ENCODE data around the gene SLCO3A1.

DNA sequence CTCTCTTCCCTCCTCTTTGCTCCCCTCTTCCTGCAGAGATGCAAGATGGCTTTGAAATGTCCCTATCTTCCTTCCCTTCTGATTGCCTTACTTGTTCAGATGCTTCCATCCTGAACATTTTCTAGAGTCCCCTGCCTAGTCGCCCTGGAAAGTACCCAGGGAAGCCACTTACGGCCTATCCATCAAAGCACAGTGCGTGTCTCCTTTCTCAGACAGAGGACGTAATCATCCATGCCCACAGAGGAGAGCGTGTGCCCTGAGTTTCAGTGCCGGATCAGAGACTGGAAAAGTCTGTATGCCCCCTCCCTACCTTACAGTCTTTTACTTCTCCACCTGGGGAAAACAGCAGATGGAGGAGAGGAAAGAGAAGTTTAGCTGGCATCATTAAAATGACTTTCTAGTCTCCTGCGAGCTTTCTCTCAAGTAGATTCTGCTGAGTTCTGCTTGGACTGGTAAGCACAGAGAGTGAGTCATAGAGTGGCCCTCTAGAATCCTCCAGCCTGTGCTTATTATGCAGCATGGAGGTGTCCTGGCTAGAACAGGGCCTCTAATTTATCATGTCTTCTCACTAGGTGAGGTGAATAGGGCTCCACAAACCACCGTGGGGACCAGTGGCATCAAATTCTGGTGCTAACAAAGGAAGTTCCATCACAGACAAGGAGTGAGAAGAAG is 114.6 kb downstream of the SLCO3A1 start:
- TF ChIP-seq POLR2A (IDR thresholded peaks at IDR 0.05; ENCODE audit: control extremely low read depth in 1 of 2, low read depth in 2 of 2, low read length in 2 of 2) (no peak), RAD21 (IDR thresholded peaks at IDR 0.05 in 1 of 2, conservative IDR thresholded peaks at IDR 0.05 in 1 of 2; ENCODE audit: low read depth in 2 of 2, low read length in 2 of 2) (no peak), CBX8 (IDR thresholded peaks at IDR 0.05; ENCODE audit: borderline replicate concordance, low read depth, low read length) (no peak), EZH2 (IDR thresholded peaks at IDR 0.05; ENCODE audit: low read depth, low read length, severe bottlenecking) (no peak), YY1 (IDR thresholded peaks at IDR 0.05; ENCODE audit: low read depth, low read length) (no peak), E2F6 (IDR thresholded peaks at IDR 0.05) (no peak), SP1 (IDR thresholded peaks at IDR 0.05; ENCODE audit: low read depth, low read length) (no peak), POLR2AphosphoS5 (IDR thresholded peaks at IDR 0.05; ENCODE audit: low read depth, low read length) (no peak), BRCA1 (IDR thresholded peaks at IDR 0.05; ENCODE audit: low read depth, low read length) (no peak)
- TF ChIP-seq, protein P1, sequence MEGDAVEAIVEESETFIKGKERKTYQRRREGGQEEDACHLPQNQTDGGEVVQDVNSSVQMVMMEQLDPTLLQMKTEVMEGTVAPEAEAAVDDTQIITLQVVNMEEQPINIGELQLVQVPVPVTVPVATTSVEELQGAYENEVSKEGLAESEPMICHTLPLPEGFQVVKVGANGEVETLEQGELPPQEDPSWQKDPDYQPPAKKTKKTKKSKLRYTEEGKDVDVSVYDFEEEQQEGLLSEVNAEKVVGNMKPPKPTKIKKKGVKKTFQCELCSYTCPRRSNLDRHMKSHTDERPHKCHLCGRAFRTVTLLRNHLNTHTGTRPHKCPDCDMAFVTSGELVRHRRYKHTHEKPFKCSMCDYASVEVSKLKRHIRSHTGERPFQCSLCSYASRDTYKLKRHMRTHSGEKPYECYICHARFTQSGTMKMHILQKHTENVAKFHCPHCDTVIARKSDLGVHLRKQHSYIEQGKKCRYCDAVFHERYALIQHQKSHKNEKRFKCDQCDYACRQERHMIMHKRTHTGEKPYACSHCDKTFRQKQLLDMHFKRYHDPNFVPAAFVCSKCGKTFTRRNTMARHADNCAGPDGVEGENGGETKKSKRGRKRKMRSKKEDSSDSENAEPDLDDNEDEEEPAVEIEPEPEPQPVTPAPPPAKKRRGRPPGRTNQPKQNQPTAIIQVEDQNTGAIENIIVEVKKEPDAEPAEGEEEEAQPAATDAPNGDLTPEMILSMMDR (IDR thresholded peaks at IDR 0.05; ENCODE audit: control extremely low read depth in 1 of 3, insufficient read depth in 1 of 3, low read depth in 1 of 3, low read length in 3 of 3): no peak
- TF ChIP-seq, protein P2, sequence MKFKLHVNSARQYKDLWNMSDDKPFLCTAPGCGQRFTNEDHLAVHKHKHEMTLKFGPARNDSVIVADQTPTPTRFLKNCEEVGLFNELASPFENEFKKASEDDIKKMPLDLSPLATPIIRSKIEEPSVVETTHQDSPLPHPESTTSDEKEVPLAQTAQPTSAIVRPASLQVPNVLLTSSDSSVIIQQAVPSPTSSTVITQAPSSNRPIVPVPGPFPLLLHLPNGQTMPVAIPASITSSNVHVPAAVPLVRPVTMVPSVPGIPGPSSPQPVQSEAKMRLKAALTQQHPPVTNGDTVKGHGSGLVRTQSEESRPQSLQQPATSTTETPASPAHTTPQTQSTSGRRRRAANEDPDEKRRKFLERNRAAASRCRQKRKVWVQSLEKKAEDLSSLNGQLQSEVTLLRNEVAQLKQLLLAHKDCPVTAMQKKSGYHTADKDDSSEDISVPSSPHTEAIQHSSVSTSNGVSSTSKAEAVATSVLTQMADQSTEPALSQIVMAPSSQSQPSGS (IDR thresholded peaks at IDR 0.05; ENCODE audit: low read length): no peak
